ENCODE results near the gene PRKD1. TPM values are rescaled to one million over a fixed set of nuclear protein-coding genes. Genes with fewer than 3 reads are reported as not detected.

The PRKD1 gene
- total RNA-seq, 4 donors from 2014 or later = 27.4 to 30.9 (median 29.7) TPM

DNA sequence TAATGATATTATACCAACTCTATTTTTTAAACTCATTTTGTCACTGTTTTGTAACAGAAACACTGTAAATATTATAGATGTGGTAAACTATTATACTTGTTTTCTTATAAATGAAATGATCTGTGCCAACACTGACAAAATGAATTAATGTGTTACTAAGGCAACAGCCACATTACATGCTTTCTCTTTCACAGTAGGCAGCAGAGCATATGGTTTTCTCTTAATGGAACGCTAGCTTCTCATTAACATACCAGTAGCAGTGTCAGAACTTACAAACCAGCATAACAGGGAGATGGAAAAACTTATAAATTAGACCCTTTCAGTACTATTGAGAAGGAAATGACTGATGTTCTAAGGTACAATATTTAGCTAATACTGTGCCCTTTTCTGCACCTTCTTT lies 398.8 kb downstream of the PRKD1 start:
- no peaks in the 10 kb centered on the region for H3K27me3 ChIP-seq
- TF ChIP-seq CTCF (IDR thresholded peaks at IDR 0.05) (no peak), EP300 (IDR thresholded peaks at IDR 0.05) (no peak), POLR2A (IDR thresholded peaks at IDR 0.05) (no peak)
- DNase-seq (ENCODE audit: low spot score in 2 of 2) = no peak

DNA sequence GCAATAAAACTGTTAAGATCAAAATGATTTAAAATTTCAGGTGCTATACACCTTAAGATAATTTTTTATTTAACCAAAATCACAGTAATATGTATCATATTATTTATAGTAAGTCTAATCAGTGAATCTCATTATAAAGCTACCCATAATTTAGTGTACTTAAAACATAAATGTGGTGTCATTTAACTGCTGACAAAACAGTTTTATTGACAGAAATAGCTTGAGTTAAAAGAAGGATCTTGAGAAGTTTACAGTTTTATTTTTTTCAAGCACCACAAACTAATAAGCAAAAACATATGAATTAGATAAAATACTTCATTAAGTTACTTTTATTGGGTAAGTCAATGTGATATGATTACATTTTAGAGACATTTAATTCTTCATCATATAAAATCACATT lies 400.4 kb downstream of the PRKD1 start:
- no peak for TF ChIP-seq POLR2A (IDR thresholded peaks at IDR 0.05)
- TF ChIP-seq CTCF (IDR thresholded peaks at IDR 0.05) = no peak
- TF ChIP-seq EP300 (IDR thresholded peaks at IDR 0.05) = no peak
- Histone ChIP-seq H3K36me3 (no peaks in the 10 kb centered on the region), H3K27me3 (no peaks in the 10 kb centered on the region), H3K4me1 (no peaks in the 10 kb centered on the region), H3K27ac (no peak overlapping the region), H3K9me3 (no peaks in the 10 kb centered on the region), H3K4me3 (no peak overlapping the region)
- no peak for DNase-seq (ENCODE audit: low spot score in 2 of 2)

More for the DNA sequence above, 398.8 kb downstream of the PRKD1 start:
- no peak overlapping the region for H3K4me3 ChIP-seq
- WGBS, 2 donors = 6 to 10% methylated on average over 1 of the region's 1 CpG
- no peak overlapping the region for H3K27ac ChIP-seq
- no peaks in the 10 kb centered on the region for H3K9me3 ChIP-seq
- no peaks in the 10 kb centered on the region for H3K4me1 ChIP-seq
- H3K36me3 ChIP-seq = no peaks in the 10 kb centered on the region

Small RNA genes lying within 50 kb of the gene (small RNA-seq; reads per million reads assigned to genes)
- not detected for gene RNU6-1234P

Measured in tibial nerve (tissue), 4 donors.